H9 (cell line): Measurements from ENCODE around the gene PEDS1. TPM values are rescaled to one million over a fixed set of nuclear protein-coding genes. Genes with fewer than 3 reads are reported as not detected.

Experiments
- DNase-seq: peaks from one replicate; pipeline ENCODE4 v3.0.0-alpha.2; 2017
- H2AFZ ChIP-seq: one replicate; pipeline ENCODE4 v1.6.1; 2013; ENCODE audit warnings: mild to moderate bottlenecking, low read length, control low read depth, moderate library complexity
- H2AK5ac ChIP-seq: 2 replicates; pipeline ENCODE4 v1.6.1; 2013; ENCODE audit warnings: low read length, control low read depth, mixed read lengths; ENCODE audit not compliant: insufficient read length
- H2BK120ac ChIP-seq: one replicate; pipeline ENCODE4 v1.6.1; 2013; ENCODE audit warnings: low read depth, mild to moderate bottlenecking, low read length, control low read depth, inconsistent platforms; ENCODE audit not compliant: poor library complexity, severe bottlenecking
- H2BK12ac ChIP-seq: 2 replicates; pipeline ENCODE4 v1.6.1; 2013; ENCODE audit warnings: low read length, control low read depth, mixed read lengths, low read depth; ENCODE audit not compliant: insufficient read length
- H2BK15ac ChIP-seq: 2 replicates; pipeline ENCODE4 v1.6.1; 2013; ENCODE audit warnings: low read depth, low read length, control low read depth
- H2BK20ac ChIP-seq: one replicate; pipeline ENCODE4 v1.6.1; 2013; ENCODE audit warnings: low read depth, mild to moderate bottlenecking, low read length, control low read depth, inconsistent platforms; ENCODE audit not compliant: poor library complexity, severe bottlenecking
- H2BK5ac ChIP-seq: 2 replicates; pipeline ENCODE4 v1.6.1; 2013; ENCODE audit warnings: low read length, control low read depth, mixed read lengths; ENCODE audit not compliant: insufficient read length
- H3K14ac ChIP-seq: 2 replicates; pipeline ENCODE4 v1.6.1; 2013; ENCODE audit warnings: low read length, control low read depth; ENCODE audit not compliant: insufficient read depth
- H3K18ac ChIP-seq: 2 replicates; pipeline ENCODE4 v1.6.1; 2013; ENCODE audit warnings: low read depth, mild to moderate bottlenecking, mixed read lengths, low read length, control low read depth; ENCODE audit not compliant: insufficient read length
- H3K23ac ChIP-seq: 2 replicates; pipeline ENCODE4 v1.6.1; 2013; ENCODE audit warnings: low read length, control low read depth, mixed read lengths, low read depth; ENCODE audit not compliant: insufficient read length
- H3K23me2 ChIP-seq: 2 replicates; pipeline ENCODE4 v1.6.1; 2013; ENCODE audit warnings: low read depth, mild to moderate bottlenecking, mixed read lengths, low read length, control low read depth; ENCODE audit not compliant: insufficient read length, poor library complexity, severe bottlenecking
- H3K27ac ChIP-seq: 2 replicates; pipeline ENCODE4 v1.5.1; 2013; ENCODE audit warnings: low read length, control low read depth, mixed read lengths, low read depth; ENCODE audit not compliant: insufficient read length
- H3K27me3 ChIP-seq: 2 replicates; pipeline ENCODE4 v1.6.1; 2013; ENCODE audit warnings: low read length, control low read depth, inconsistent platforms; ENCODE audit not compliant: insufficient read depth
- H3K4ac ChIP-seq: 2 replicates; pipeline ENCODE4 v1.6.1; 2013; ENCODE audit warnings: low read depth, mild to moderate bottlenecking, control low read depth, inconsistent platforms, low read length, moderate library complexity
- H3K4me1 ChIP-seq: 2 replicates; pipeline ENCODE4 v1.6.1; 2013; ENCODE audit warnings: low read length, control low read depth, inconsistent platforms; ENCODE audit not compliant: insufficient read depth
- H3K4me2 ChIP-seq: 2 replicates; pipeline ENCODE4 v1.6.1; 2013; ENCODE audit warnings: low read length, control low read depth, mixed read lengths; ENCODE audit not compliant: insufficient read length, insufficient read depth
- H3K56ac ChIP-seq: 2 replicates; pipeline ENCODE4 v1.6.1; 2013; ENCODE audit warnings: low read depth, mild to moderate bottlenecking, mixed read lengths, low read length, control low read depth; ENCODE audit not compliant: insufficient read length
- H3K79me1 ChIP-seq: 2 replicates; pipeline ENCODE4 v1.6.1; 2013; ENCODE audit warnings: low read depth, mild to moderate bottlenecking, moderate library complexity, low read length, control low read depth, inconsistent platforms; ENCODE audit not compliant: insufficient read depth, poor library complexity, severe bottlenecking
- H3K79me2 ChIP-seq: 2 replicates; pipeline ENCODE4 v1.6.1; 2013; ENCODE audit warnings: low read length, control low read depth, inconsistent platforms; ENCODE audit not compliant: insufficient read depth
- H3K9ac ChIP-seq: 2 replicates; pipeline ENCODE4 v1.6.1; 2013; ENCODE audit warnings: low read length, control low read depth, mixed read lengths; ENCODE audit not compliant: insufficient read length; ENCODE audit errors: extremely low read depth
- H3K9me3 ChIP-seq: one replicate; pipeline ENCODE4 v1.6.1; 2013; ENCODE audit warnings: low read depth, low read length, inconsistent platforms; ENCODE audit not compliant: control insufficient read depth
- H3T11ph ChIP-seq: one replicate; pipeline ENCODE4 v1.6.1; 2013; ENCODE audit warnings: mild to moderate bottlenecking, low read length, control low read depth, inconsistent platforms
- H4K20me1 ChIP-seq: one replicate; pipeline ENCODE4 v1.6.1; 2013; ENCODE audit not compliant: control insufficient read depth, insufficient read length, insufficient read depth
- H4K5ac ChIP-seq: 2 replicates; pipeline ENCODE4 v1.6.1; 2013; ENCODE audit warnings: low read depth, mild to moderate bottlenecking, mixed read lengths, low read length, control low read depth; ENCODE audit not compliant: insufficient read length
- H4K8ac ChIP-seq: replicated peaks from 2 replicates; pipeline ENCODE4 v1.6.1; 2013; ENCODE audit warnings: low read length, control low read depth, mixed read lengths, low read depth; ENCODE audit not compliant: insufficient read length
- H4K91ac ChIP-seq: 2 replicates; pipeline ENCODE4 v1.6.1; 2013; ENCODE audit warnings: low read depth, mild to moderate bottlenecking, moderate library complexity, mixed read lengths, low read length, control low read depth; ENCODE audit not compliant: insufficient read length
- H3K27ac Mint-ChIP-seq, 3 experiments: 2 replicates in 2 of 3; 3 replicates in 1 of 3; pipeline ENCODE4 v1.8.0; 2020 to 2021; ENCODE audit warnings: mixed read lengths in 3 of 3, mild to moderate bottlenecking in 1 of 3, moderate library complexity in 1 of 3
- H3K27me3 Mint-ChIP-seq: 2 replicates; pipeline ENCODE4 v1.8.0; 2021; ENCODE audit warnings: low read depth, mild to moderate bottlenecking, moderate library complexity, mixed read lengths
- H3K36me3 Mint-ChIP-seq, 3 experiments: 2 replicates in 2 of 3; 3 replicates in 1 of 3; pipeline ENCODE4 v1.8.0; 2020 to 2021; ENCODE audit warnings: low read depth in 3 of 3, mixed read lengths in 3 of 3; ENCODE audit not compliant: insufficient read depth in 1 of 3
- H3K4me1 Mint-ChIP-seq, 2 experiments: 2 replicates each; pipeline ENCODE4 v1.8.0; 2020; ENCODE audit warnings: mixed read lengths in 2 of 2
- H3K4me3 Mint-ChIP-seq, 2 experiments: 2 replicates in 1 of 2; 3 replicates in 1 of 2; pipeline ENCODE4 v1.8.0; 2020 to 2021; ENCODE audit warnings: mild to moderate bottlenecking in 2 of 2, mixed read lengths in 2 of 2, moderate library complexity in 1 of 2
- H3K9me3 Mint-ChIP-seq, 2 experiments: 2 replicates in 1 of 2; 3 replicates in 1 of 2; pipeline ENCODE4 v1.8.0; 2020; ENCODE audit warnings: mild to moderate bottlenecking in 2 of 2, mixed read lengths in 2 of 2, moderate library complexity in 1 of 2
- WGBS: extraction: QIAGEN DNeasy Blood & Tissue Kit; methylation state at CpG from one replicate; pipeline ENCODE4 v1.1.7; 2013; ENCODE audit warnings: missing lambda C conversion rate, low lambda C conversion rate, mixed read lengths; ENCODE audit not compliant: insufficient read length; ENCODE audit errors: extremely low coverage; 5-methylcytosine and 5-hydroxymethylcytosine counted together
- total RNA-seq: library from RNA; stranded (reverse); gene quantifications from 2 replicates; pipeline ENCODE4 v1.2.1, GENCODE V29; 2021
- TF ChIP-seq, protein P1 (sequence below): fragments of 200-600 bp; sonication (generic); conservative IDR thresholded peaks from 3 replicates; pipeline ENCODE4 v1.8.0; 2021; ENCODE audit warnings: antibody characterized with exemption, mild to moderate bottlenecking

The PEDS1 gene
- total RNA-seq, 1 experiment from 2014 or later, result 29.3 TPM

DNA sequence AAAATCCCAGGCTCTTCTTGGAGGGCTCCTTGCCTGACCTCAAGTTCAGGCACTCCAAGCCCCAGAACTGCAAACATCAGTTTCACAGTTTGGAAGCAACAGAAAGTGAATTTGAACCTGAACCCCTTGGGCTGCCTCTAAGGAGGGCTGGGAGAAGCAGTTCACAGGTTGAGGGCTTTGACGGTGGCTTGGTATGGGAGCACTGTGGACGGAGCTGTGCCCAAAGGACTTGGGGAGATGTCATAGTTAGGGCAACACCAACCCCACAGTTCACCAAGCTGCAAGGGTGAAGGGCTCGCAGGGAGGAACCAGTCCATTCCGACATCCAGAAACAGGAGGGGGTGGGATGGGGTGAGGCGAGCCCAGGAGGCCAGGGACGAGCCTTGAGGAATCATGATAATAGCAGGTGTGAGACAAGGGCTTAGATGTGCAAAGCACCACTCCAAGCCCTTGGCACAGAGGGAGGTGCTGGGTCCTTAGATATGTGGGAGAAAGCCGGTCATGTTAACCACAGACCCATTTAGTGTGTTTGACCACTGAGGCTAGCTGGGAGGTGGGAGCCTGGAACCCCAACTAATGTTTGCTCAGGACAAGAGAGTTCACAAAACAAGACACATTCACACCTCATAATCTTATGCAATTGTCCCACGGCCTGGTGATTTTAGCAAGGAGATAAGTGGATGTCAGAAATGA, 41.5 kb upstream of the PEDS1 start:
- no peak overlapping the region for H3K18ac ChIP-seq
- H3K27ac ChIP-seq, result no peak overlapping the region
- no peak overlapping the region for H3K56ac ChIP-seq
- no peak overlapping the region for H3K4me2 ChIP-seq
- H2BK20ac ChIP-seq, result no peak overlapping the region
- H3K9me3 ChIP-seq, result no peaks in the 10 kb centered on the region
- peaks cover 1% of the 10 kb centered on the region; the same call in 1 of the 2 replicates for H3K79me2 ChIP-seq
- no peaks in the 10 kb centered on the region for H3K79me1 ChIP-seq
- no peak overlapping the region for H2AFZ ChIP-seq
- no peak overlapping the region for H4K8ac ChIP-seq
- H4K5ac ChIP-seq, result no peak overlapping the region
- H2BK12ac ChIP-seq, result no peak overlapping the region
- H2BK15ac ChIP-seq, result no peak overlapping the region
- H4K91ac ChIP-seq, result no peak overlapping the region
- no peak overlapping the region for H3K14ac ChIP-seq
- H3K4ac ChIP-seq, result no peak overlapping the region
- peak overlapping the region in 1 of 2 experiments; percentile 5; a peak in 1 of 5 replicates for H3K4me3 Mint-ChIP-seq
- no peak for DNase-seq
- no peaks in the 10 kb centered on the region for H3K27me3 ChIP-seq
- WGBS, result no CpG with 5 or more reads among the region's 8 CpGs
- peak overlapping the region; percentile 55 to 74 (median 72); a peak in 3 of 7 replicates for H3K27ac Mint-ChIP-seq
- no peak overlapping the region for H3K9ac ChIP-seq
- peaks cover 8 to 12% of the 10 kb centered on the region in 2 experiments for H3K9me3 Mint-ChIP-seq
- H4K20me1 ChIP-seq, result peaks cover 3% of the 10 kb centered on the region
- no peaks in the 10 kb centered on the region; the same call in 1 of the 2 replicates for H3K27me3 Mint-ChIP-seq
- TF ChIP-seq, protein P1, sequence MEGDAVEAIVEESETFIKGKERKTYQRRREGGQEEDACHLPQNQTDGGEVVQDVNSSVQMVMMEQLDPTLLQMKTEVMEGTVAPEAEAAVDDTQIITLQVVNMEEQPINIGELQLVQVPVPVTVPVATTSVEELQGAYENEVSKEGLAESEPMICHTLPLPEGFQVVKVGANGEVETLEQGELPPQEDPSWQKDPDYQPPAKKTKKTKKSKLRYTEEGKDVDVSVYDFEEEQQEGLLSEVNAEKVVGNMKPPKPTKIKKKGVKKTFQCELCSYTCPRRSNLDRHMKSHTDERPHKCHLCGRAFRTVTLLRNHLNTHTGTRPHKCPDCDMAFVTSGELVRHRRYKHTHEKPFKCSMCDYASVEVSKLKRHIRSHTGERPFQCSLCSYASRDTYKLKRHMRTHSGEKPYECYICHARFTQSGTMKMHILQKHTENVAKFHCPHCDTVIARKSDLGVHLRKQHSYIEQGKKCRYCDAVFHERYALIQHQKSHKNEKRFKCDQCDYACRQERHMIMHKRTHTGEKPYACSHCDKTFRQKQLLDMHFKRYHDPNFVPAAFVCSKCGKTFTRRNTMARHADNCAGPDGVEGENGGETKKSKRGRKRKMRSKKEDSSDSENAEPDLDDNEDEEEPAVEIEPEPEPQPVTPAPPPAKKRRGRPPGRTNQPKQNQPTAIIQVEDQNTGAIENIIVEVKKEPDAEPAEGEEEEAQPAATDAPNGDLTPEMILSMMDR, result no peak
- H3K4me1 Mint-ChIP-seq, result peaks cover 37 to 48% of the 10 kb centered on the region in 2 experiments
- no peak overlapping the region for H2BK5ac ChIP-seq
- H2BK120ac ChIP-seq, result no peak overlapping the region
- H3K23me2 ChIP-seq, result peaks cover 5% of the 10 kb centered on the region
- H2AK5ac ChIP-seq, result no peak overlapping the region
- H3K23ac ChIP-seq, result no peak overlapping the region
- peaks cover 3% of the 10 kb centered on the region; the same call in 1 of the 2 replicates for H3K4me1 ChIP-seq
- H3K36me3 Mint-ChIP-seq, result peaks cover 5 to 10% (median 9%) of the 10 kb centered on the region in 3 experiments
- H3T11ph ChIP-seq, result no peak overlapping the region
